Upper lobe of left lung (tissue), 4 donors: ENCODE measurements around the gene TMEM35B.

Experiments
- CTCF ChIP-seq, 6 experiments: fragments of 450-650 bp in 4 of 6; fragments of 200-600 bp in 2 of 6; sonication (generic) in 2 of 6; IDR thresholded peaks; one replicate each; pipeline ENCODE4 v1.5.1; 2016 to 2019; ENCODE audit warnings: antibody characterized with exemption in 6 of 6
- POLR2A ChIP-seq, 4 donors: fragments of 450-650 bp; IDR thresholded peaks; one replicate each; pipeline ENCODE4 v1.5.1; 2016 to 2017; ENCODE audit warnings: antibody characterized with exemption in 4 of 4, mild to moderate bottlenecking in 2 of 4

- peak in 1 of 4 donors; percentile 17 for TF ChIP-seq POLR2A (IDR thresholded peaks at IDR 0.05)
- TF ChIP-seq CTCF (IDR thresholded peaks at IDR 0.05), result no peak
Measured at GRCh38 chr1:34984435-34984792, 733 bp downstream of the TMEM35B start.
